Stimulated activated CD8-positive, alpha-beta memory T cell treated with anti-CD3 and anti-CD28 coated beads, Interleukin-4, amount 100 ng/mL, for 1 hour (primary cell): Measurements from ENCODE around the gene IMPDH1.

Experiments
- DNase-seq, 2 donors: peaks; one replicate each; pipeline ENCODE4 v3.0.0-alpha.2; 2020; ENCODE audit warnings: low read depth in 2 of 2, low spot score in 1 of 2

The IMPDH1 gene

DNA sequence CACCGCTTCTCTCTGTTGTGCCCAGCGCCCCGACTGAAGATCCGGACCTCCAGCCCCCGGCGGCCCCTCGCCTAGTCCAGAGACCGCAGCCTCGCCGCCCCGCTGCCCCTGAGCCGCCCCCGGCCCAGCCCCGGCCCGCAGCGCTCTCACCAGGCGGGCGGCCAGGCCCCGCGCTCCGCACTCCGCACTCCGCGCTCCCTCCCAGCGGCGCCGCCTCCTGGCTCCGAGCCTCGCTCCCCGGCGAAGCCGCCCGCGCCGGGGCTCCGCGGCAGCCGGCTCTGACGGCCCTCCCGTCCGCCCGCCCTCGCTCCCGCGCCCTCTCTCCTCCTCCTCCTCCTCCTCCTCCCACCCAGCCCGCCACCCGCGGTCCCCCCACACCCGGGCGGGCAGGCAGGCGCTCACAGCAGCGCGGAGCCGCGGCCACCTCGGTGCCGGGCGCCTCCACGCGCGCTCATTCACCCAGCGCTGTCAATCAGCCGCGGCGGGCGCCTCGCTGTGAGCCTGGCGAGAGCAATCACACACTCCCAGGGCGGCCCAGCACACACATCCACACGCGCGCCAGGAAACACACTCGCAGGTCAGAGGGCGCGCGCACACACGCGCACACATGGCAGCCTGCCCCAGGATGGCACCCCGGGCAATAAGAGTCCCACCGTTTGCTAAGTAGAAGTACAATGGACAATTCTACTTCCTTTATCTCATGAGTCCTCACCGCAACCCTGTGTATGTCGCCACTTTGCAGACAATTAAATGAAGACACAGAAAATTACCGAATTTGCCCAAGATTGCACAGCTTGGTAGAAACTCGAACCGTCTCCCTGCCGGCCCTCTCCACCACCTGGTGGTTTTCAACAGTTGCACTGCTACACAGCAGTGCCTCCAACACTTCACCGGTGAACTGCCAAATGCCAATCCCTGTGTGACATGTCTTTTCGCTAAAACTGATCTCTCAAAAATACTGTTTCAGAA, 48.1 kb downstream of the IMPDH1 start, which contains the start of gene PRRT4:
Gene PRRT4 (minus strand): TSS at position 280 of the 969 bp plus-strand sequence.
- DNase-seq: no peak

DNA sequence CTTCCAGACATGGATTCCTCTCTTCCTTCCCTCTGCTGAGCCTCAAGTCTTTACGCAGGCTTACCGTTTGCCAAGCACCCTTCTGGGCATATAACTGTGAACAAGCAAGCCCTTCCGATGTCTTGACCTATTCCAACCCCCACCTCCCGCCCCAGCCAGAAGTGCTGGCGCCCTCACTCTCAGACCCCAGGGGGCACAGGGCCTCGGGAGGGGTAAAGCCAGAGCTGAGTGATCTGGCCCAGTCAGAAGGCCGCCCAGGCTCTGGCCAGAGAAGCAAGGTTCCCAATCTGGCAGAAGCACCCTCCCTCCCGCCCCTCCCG, 49.5 kb downstream of the IMPDH1 start:
- DNase-seq: no peak

DNA sequence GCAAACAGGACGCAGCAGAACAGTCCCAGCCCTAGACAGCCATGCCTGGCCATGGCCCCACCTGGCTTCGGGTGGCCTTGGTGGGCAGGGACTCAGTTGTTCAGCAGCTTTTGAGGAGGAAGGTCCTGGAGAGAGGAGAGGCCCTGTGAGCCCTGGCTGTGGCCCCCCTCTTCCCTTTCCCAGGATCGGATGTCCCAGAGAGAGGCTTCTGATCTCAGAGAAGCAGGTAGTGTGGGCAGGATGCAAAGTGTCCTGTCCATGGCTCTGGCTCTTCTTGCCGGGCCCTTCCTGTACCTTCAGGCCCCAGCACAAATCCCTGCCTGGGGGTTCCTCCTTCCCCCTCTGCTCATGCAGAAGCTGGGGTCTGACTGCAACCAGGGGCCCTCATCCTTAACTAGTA, 49.8 kb downstream of the IMPDH1 start:
- DNase-seq: no peak

DNA sequence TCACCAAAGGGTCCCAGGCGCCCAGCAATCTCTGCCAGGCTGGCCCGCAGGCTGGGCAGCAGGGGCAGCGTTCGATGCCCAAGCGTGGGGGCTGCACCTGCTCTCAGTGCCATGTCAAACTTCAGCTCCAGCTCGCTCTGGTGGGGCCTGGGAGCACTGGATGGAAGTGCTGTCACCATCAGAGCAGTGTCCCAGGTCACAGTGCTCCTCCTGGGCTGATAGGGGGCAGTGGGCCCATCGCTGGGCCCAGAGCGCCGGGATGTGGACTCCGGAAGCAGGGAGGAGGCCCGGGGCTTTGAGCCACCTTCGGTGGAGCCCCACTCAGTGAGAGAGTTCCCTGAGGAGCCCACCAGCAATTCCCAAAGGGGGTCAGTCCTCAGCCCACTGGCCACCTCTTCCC, 50.4 kb downstream of the IMPDH1 start:
- no peak for DNase-seq

DNA sequence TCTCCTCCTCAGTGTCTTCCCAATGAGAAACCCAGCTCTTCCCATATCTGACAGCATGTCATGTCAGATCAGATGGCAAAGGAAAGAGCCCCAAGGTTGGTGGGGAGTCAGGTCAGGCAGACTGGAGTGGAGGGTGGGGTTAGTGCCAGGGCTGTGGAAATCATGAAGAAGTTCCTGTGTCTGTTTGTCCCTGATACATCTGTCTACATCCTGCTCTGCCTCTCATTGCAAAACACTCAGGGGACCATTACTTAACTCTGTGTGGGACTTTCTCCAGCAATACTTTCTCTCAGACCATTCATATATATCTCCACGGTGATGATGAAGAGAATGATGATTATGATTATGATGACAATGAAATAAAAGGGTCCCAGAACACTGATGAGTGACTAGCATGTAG, 51.5 kb downstream of the IMPDH1 start:
- DNase-seq: no peak

DNA sequence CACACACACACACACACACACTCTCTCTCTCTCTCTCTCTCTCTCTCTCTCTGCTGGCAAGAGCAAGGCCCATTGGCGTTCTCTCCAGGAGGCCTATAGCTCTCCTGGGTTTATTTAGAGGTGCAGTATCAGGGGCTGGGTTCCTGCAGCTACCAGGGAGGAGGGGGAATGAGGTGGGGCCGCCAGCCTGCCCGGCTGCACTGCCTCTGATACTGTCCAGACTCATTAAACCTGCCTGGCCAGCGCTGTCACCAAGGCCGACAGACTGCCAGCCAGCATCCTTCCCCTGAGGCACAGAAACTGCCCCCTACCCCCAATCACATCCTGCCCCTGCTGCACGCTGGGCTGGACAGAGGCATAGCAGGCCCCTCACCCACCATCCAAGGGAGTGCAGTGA, 52.6 kb downstream of the IMPDH1 start:
- DNase-seq: no peak

DNA sequence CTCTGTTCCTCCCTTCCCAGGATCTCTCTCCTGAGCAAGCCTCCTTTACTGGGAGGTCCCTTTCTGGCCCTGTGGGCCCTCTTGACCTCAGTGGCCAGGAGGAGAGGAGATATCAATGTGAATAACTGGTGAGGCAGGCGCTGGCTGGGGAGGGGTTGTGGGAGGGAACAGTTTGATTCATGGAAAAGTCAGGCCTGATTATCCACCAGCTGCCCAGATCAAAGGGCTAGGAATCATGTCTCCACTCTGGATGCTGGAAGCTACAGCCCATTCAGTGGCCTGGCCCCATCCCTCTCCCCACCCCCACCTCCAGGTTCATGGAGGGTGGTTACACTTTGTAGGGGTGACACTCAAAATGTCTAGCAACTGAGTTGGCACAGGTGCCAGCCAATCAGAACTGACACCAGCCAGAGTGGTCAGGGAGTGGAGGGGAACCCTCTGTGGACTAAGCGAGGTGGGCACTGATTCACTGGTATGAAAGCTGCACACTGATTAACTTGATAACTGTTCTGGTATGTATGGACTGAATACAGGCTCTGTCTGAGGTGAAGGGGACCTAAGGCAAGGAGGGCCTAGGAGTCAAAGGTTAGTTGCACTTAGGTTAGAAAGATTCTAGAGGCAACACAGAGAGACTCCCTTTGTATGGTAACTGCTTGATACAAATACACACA, 53.1 kb downstream of the IMPDH1 start:
- no peak for DNase-seq

DNA sequence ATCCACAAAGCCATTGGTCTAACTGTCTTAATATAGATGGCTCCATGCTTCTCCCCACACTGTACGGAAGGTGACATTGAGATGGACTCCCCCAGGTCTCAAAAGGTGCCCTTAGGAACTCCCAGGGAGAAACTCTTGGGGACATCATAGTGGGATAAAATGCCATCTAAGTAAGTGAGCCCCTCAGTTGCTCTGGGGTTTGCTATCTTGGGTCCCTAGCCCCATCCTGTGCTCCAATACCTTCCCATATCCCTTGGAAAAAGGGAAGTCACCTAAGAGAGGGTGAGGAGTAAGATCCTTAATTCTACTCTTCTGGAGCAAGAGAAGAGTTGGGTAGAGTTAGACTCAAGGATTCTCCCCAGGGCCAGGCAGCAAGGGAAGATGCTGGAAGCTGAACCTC, 56.2 kb downstream of the IMPDH1 start:
- DNase-seq: no peak

DNA sequence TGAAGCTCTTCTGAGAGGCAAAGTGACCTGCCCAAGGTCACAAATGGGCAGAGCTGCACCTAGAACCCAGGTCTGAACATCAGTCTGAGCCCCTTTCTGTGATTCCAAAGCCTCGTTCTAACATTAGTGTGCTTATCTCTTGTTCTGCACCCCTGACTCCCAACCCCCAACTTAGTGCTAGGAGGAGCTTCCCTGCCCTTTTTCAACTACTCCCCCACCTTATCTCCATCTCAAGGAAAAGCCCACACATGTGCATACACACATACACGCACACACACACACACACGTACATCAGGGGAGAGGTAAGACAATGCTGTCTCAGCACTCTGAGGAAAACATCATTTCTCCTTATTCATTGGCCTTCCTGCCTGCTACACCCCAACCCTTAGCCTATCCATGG, 56.6 kb downstream of the IMPDH1 start:
- no peak for DNase-seq

DNA sequence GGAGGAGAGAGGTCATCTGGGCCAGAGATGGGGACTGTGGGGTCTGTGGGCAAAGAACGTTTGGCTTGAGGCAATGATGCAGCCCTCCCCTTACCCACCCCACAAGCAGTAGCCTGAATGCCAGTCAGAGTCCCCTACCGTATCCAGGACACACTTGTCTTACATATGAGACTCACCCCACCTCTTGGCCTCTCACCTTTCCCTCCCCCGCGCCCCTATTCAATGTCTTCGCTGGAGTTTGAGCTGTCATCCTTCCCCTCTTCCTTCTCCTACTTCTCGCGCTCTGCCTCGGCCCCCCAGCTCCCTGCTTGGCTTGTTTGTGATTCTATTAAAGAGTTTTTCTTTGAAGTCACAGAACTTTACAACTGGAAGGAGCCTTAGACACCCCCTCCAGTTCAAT, 57.1 kb downstream of the IMPDH1 start:
- no peak for DNase-seq

DNA sequence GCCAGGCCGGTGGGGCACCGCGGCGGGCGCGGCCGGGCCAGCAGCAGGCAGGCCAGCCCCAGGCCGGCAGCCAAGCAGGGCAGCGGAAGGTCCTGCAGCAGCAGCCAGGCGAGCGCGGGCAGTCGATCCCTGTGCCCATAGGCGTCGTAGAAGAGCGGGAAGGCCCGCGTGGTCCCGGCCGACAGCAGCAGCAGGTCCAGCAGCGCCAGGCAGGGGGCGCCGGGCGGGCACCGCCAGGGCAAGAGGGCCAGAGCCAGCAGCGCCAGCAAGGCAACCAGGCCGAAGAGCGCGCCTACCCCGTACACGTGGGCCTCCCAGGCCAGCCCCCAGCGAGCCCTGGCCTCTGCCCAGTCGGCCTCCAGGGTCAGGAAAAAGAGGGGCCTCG, 57.6 kb downstream of the IMPDH1 start:
- DNase-seq: no peak

DNA sequence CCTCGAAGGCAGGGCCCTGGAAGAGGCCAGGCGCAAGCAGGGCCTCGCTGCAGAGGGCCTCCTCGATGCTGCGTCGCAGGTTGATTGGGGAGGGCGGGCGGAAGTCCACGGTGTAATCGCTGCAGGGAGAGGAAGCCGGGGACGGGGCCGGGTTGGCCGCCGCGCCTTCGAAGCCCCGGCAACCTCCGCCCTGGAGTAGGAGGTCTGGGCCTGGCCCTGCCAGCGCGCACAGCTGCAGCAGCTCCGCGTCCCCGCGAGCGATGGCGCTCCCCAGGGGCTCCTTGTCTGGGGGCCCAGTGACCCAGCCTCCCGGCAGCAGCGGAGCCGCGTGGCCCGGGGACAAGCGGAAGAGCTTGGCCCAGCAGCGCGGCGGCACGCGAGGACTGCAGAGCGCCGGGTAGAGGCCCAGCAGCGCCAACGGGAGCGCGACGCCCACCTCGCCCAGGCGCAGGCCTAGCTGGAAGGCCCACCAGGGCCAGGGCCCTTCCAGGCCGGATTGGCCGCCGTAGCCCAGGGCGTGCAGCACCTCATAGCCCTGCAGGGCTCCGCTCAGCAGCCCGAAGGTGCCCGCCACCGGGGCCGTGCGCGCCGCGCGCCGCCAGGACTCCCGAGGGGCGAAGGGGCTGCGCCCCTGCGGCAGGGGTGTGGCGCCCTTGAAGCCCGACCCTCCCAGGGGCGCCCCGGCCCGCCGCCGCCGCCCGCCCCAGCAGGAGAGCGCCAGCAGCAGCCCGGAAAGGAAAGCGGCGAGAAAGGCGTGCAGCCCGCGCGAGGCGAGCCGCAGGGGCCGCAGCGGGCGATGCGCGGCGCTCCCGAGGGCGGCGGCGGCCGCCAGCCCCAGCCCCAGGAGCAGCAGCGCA, 58.3 kb downstream of the IMPDH1 start:
- DNase-seq: no peak

DNA sequence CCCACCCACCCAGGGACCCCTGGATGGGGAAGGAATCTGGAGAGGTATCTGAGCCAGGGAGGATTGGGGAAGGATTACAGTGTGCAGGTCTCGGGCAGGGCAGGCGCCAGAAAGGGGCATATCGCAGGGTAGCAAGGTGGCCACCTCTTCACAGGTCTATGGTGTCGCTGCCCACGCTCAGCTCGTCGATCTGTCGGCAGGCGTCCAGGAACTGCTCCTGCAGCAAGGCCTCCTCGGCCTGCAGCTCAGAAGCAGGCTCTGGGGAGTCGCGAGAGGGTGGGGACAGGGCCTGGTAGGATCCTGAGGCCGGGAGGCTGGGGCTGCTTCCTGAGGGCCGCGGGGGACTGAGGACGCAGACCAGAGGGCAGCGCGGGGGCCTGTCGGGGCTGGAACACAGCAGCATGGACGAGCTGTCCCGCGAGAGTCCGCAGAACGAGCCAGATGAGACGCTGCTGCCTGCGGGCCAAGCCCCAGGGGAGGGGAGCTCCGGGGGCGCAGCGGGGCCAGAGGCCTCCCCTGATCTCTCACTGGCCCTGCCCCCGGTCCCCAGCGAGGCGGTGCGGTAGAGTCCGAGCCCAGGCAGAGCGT, 59.0 kb downstream of the IMPDH1 start:
- no peak for DNase-seq

DNA sequence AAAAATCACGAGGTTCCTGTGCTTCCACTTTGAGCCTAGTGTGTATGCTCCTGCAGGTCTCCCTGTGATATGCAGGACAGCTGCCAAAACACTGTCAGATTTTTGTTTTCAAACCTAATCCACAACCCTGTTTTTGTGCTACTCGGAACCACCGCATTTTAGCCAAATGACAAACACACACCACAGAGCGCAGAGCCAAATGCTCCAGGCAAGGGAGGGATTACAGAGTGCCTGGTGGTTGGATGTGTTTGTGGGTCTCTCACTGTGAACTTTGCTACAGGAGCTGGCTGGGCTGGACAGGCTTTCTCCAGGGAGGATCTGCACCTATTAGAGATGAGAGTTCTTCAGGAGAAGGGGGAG, 60.3 kb downstream of the IMPDH1 start:
- no peak for DNase-seq

DNA sequence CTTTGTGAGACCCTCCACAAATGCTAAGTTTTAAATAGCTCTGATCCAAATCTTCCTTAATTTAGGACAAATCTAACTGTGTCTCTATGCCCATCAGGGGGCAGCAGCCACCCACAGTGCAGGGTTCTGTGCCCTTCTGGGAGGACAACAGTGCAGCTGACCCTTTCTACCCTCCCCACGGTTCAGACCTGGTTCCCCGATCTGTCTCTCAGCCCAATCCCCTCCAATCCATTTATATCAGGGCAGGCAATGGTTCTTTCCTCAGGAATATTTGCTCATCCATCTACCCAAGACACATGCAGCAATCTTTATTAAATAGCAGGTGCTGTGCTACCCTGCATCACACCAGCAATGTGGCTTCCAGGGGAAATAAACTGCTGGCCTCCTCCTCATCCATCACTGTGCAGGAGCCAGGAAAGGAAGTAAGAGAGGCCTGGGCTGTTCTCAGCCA, 62.1 kb downstream of the IMPDH1 start:
- peak in 1 of 2 donors; percentile 17 for DNase-seq

DNA sequence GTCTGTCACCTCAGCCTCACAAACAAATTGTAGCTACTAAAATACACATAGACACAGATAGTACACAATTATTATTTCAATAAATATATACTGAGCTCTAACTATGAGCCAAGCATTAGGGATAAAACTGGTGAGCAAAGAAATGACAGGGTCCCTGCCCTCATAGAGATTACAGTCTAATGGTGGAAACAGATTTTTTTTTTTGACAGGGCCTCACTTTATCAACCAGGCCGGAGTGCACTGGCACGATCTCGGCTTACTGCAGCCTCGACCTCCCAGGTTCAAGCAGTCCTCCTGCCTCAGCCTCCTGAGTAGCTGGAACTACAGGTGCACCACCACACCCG, 65.4 kb downstream of the IMPDH1 start:
- DNase-seq: no peak

DNA sequence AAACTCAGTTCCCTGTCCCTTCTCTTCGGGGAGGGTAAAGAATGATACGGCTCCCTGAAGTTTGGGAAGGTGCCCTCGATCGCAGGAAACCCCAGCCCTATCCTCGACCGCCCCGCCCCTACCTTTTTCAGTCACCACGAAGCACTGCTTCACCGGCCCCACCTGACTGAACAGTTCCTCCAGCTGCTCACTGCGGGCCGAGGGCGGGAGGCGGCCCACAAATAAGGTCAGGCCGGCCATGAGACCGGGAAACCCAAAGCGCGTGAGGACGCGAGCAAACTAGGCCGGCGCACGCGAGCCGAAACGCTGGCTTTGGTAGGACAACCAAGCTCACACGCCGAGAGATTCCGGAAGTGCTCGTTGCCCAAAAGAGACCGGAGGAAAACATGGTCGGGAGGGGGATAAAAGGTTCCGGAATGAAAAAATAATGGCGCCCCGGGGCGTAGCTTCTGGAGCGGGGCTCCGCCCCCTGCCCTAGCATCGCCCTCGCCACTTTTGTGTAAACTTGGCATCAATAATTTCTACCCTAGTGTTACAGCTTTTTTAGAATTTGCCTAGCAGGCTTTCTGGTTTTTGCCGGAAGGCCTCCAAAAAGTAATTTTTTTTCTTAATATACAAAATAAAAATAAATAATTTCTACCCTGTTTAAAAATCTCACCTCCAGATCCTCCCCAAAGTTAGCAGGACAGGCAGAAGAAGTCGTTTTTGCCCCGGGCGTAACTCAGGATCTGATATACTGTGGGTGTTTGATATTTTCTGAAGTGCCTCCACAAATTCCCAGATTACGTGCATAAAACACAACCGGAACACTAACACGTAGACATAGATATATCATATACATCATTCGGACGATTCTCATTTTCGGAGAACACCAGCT, 66.0 kb downstream of the IMPDH1 start, which contains the start of gene RBM28:
Gene RBM28 (minus strand): TSS at position 355 of the 877 bp plus-strand sequence. CDS start 115 bp downstream, at position 240.
- DNase-seq: peak; percentile 47 to 68
